Keratinocyte (primary cell): Measurements from ENCODE around the gene PTPRN2. TPM values are rescaled to one million over a fixed set of nuclear protein-coding genes. Genes with fewer than 3 reads are reported as not detected.

ENCODE experiments used
- DNase-seq: peaks from one replicate; pipeline ENCODE4 v3.0.0-alpha.2; 2011; ENCODE audit warnings: low read depth, missing footprints, low spot score
- FAIRE-seq: peaks from 2 replicates; lab custom pipeline; 2011; peaks lifted over from hg19 to GRCh38; lab: Jason Lieb, UNC
- H2AFZ ChIP-seq: 2 replicates; pipeline ENCODE4 v1.6.0; 2012; ENCODE audit warnings: low read length, control low read depth, inconsistent platforms; ENCODE audit not compliant: control insufficient read depth
- H3K27ac ChIP-seq: 2 replicates; pipeline ENCODE4 v1.5.1; 2011; ENCODE audit warnings: low read length; ENCODE audit not compliant: control insufficient read depth, insufficient read depth
- H3K27me3 ChIP-seq: 3 replicates; pipeline ENCODE4 v1.6.0; 2011; ENCODE audit warnings: low read length; ENCODE audit not compliant: control insufficient read depth, insufficient read depth; ENCODE audit errors: extremely low read depth
- H3K36me3 ChIP-seq, 2 experiments: 2 replicates in 1 of 2; 3 replicates in 1 of 2; pipeline ENCODE4 v1.5.1; 2011; ENCODE audit warnings: low read length in 2 of 2, mild to moderate bottlenecking in 1 of 2; ENCODE audit not compliant: control insufficient read depth in 2 of 2, insufficient read depth in 2 of 2; ENCODE audit errors: extremely low read depth in 1 of 2
- H3K4me1 ChIP-seq: 3 replicates; pipeline ENCODE4 v1.5.1; 2011; ENCODE audit warnings: low read length; ENCODE audit not compliant: control insufficient read depth, insufficient read depth; ENCODE audit errors: extremely low read depth
- H3K4me2 ChIP-seq: 3 replicates; pipeline ENCODE4 v1.6.0; 2011; ENCODE audit warnings: low read depth, low read length; ENCODE audit not compliant: control insufficient read depth, insufficient read depth; ENCODE audit errors: extremely low read depth
- H3K4me3 ChIP-seq, 3 experiments: fragments of 200-600 bp in 1 of 3; sonication (generic) in 1 of 3; 2 replicates in 2 of 3; 3 replicates in 1 of 3; pipeline ENCODE4 v1.5.1; 2011 to 2016; ENCODE audit warnings: low read length in 3 of 3, mild to moderate bottlenecking in 3 of 3, control low read depth in 2 of 3, inconsistent platforms in 1 of 3, low read depth in 1 of 3, mixed read lengths in 1 of 3, mixed run types in 1 of 3, moderate library complexity in 1 of 3; ENCODE audit not compliant: control insufficient read depth in 2 of 3, insufficient read depth in 2 of 3; ENCODE audit errors: extremely low read depth in 1 of 3
- H3K79me2 ChIP-seq: 2 replicates; pipeline ENCODE4 v1.6.0; 2012; ENCODE audit warnings: low read length; ENCODE audit not compliant: control insufficient read depth, insufficient read depth
- H3K9ac ChIP-seq: 3 replicates; pipeline ENCODE4 v1.6.0; 2011; ENCODE audit warnings: low read length; ENCODE audit not compliant: control insufficient read depth, insufficient read depth; ENCODE audit errors: extremely low read depth
- H3K9me1 ChIP-seq: 3 replicates; pipeline ENCODE4 v1.6.0; 2011; ENCODE audit warnings: low read length; ENCODE audit not compliant: control insufficient read depth, insufficient read depth; ENCODE audit errors: extremely low read depth
- H3K9me3 ChIP-seq: 2 replicates; pipeline ENCODE4 v1.5.1; 2012; ENCODE audit warnings: low read depth, low read length; ENCODE audit not compliant: control insufficient read depth
- H4K20me1 ChIP-seq: 3 replicates; pipeline ENCODE4 v1.6.0; 2011; ENCODE audit warnings: low read length; ENCODE audit not compliant: control insufficient read depth, insufficient read depth; ENCODE audit errors: extremely low read depth
- EZH2 ChIP-seq: IDR thresholded peaks from one replicate; pipeline ENCODE4 v1.6.1; 2012; ENCODE audit warnings: inconsistent platforms, mild to moderate bottlenecking, low read length, moderate library complexity
- dilution Hi-C: fragments of 300-500 bp; cut with MboI; formaldehyde crosslinking; loops from one replicate; pipeline ENCODE4 v1.7.0; 2020; ENCODE audit warnings: low sequenced_read_pairs; ENCODE audit not compliant: extremely low pct_ligation_motif_present
- polyA plus RNA-seq, 5 experiments: library from polyadenylated mRNA; depleted of rRNA in 3 of 5; stranded (reverse) in 3 of 5; stranded (forward) in 1 of 5; unstranded in 1 of 5; fragments of >200 nt; gene quantifications; 1 replicate in 1 of 5; 2 replicates in 3 of 5; 3 replicates in 1 of 5; pipeline versions ENCODE4 v1.2.1 to v1.2.3, GENCODE V29; 2011 to 2012; ENCODE audit warnings: missing spikeins in 2 of 5, low read depth in 1 of 5, low replicate concordance in 1 of 5
- TF ChIP-seq, protein P1 (sequence below), 3 experiments: IDR thresholded peaks in 1 of 3; conservative IDR thresholded peaks in 1 of 3; optimal IDR thresholded peaks in 1 of 3; 2 replicates in 2 of 3; 3 replicates in 1 of 3; pipeline versions ENCODE3 to v1.5.1; 2011; ENCODE audit warnings: low read length in 3 of 3, mild to moderate bottlenecking in 3 of 3, moderate library complexity in 2 of 3, control low read depth in 1 of 3, inconsistent platforms in 1 of 3; ENCODE audit not compliant: insufficient read depth in 2 of 3; ENCODE audit errors: extremely low read depth in 1 of 3

Gene PTPRN2
- polyA plus RNA-seq, 1 donor (not counting 4 experiments of a cell fraction or from before 2014, with no cell fraction given) = not detected

DNA sequence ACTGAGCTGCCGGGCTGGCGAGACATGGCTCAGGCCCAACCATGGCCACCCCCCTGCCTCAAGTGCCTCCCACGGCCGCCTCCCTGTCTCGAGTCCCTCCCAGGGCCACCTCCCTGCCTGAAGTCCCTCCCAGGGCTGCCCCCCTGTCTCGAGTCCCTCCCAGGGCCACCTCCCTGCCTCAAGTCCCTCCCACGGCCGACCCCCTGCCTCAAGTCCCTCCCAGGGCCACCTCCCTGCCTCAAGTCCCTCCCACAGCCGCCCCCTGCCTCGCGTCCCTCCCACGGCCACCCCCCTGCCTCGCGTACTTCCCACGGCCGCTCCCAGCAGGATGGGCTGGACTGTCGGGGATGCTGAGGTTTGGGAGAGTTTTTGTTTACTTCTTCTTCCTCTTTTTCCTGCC is 462.5 kb downstream of the PTPRN2 start:
- no peak overlapping the region for H3K4me3 ChIP-seq
- peaks cover 13% of the 10 kb centered on the region for H3K9me3 ChIP-seq
- H3K9ac ChIP-seq = no peak overlapping the region
- TF ChIP-seq, protein P1, sequence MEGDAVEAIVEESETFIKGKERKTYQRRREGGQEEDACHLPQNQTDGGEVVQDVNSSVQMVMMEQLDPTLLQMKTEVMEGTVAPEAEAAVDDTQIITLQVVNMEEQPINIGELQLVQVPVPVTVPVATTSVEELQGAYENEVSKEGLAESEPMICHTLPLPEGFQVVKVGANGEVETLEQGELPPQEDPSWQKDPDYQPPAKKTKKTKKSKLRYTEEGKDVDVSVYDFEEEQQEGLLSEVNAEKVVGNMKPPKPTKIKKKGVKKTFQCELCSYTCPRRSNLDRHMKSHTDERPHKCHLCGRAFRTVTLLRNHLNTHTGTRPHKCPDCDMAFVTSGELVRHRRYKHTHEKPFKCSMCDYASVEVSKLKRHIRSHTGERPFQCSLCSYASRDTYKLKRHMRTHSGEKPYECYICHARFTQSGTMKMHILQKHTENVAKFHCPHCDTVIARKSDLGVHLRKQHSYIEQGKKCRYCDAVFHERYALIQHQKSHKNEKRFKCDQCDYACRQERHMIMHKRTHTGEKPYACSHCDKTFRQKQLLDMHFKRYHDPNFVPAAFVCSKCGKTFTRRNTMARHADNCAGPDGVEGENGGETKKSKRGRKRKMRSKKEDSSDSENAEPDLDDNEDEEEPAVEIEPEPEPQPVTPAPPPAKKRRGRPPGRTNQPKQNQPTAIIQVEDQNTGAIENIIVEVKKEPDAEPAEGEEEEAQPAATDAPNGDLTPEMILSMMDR (optimal IDR thresholded peaks at IDR 0.05 in 1 of 3, IDR thresholded peaks at IDR 0.05 in 1 of 3, conservative IDR thresholded peaks at IDR 0.05 in 1 of 3; ENCODE audit: extremely low read depth in 1 of 3, insufficient read depth in 2 of 3, low read length in 3 of 3) = no peak
- TF ChIP-seq EZH2 = no peak
- H4K20me1 ChIP-seq = no peaks in the 10 kb centered on the region
- no peaks in the 10 kb centered on the region for H3K4me1 ChIP-seq
- DNase-seq (no peak), FAIRE-seq (no peak)
- H3K27ac ChIP-seq = no peak overlapping the region
- H3K27me3 ChIP-seq = no peaks in the 10 kb centered on the region
- no peaks in the 10 kb centered on the region for H3K36me3 ChIP-seq
- no peaks in the 10 kb centered on the region for H3K9me1 ChIP-seq
- no peaks in the 10 kb centered on the region for H3K79me2 ChIP-seq
- H3K4me2 ChIP-seq = no peak overlapping the region
- no peak overlapping the region for H2AFZ ChIP-seq
- dilution Hi-C loops = loop anchor here (25.0 kb wide), 1 partner anchor 112 kb away; no protein-coding TSS in a partner anchor

DNA sequence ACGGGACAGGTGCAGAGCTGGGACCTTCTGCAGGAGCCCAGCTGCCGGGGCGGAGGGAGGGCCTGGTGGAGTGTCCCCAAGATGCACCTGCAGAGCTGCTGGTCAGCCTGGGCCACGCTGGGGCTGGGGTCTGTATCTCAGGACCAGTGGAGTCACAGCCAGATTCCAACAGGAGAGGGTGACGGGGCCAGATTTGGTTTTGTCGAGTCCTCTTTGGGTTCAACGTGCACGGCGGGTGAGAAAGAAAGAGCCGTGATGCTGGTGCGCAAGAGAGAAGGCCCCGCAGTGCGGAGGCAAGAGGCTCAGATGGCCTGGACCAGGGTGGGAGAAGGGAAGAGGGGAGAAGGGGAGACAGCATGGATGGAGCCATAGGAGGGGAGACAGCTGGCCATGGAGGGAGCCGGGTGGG is 462.9 kb downstream of the PTPRN2 start:
- TF ChIP-seq EZH2 = no peak
- TF ChIP-seq, protein P1 (optimal IDR thresholded peaks at IDR 0.05 in 1 of 3, IDR thresholded peaks at IDR 0.05 in 1 of 3, conservative IDR thresholded peaks at IDR 0.05 in 1 of 3; ENCODE audit: extremely low read depth in 1 of 3, insufficient read depth in 2 of 3, low read length in 3 of 3) = no peak
- H3K9me1 ChIP-seq = no peaks in the 10 kb centered on the region
- dilution Hi-C loops = loop anchor here (25.0 kb wide), 1 partner anchor 113 kb away; no protein-coding TSS in a partner anchor
- peaks cover 13% of the 10 kb centered on the region for H3K9me3 ChIP-seq
- H3K4me2 ChIP-seq = no peak overlapping the region
- FAIRE-seq = no peak
- H3K27ac ChIP-seq = no peak overlapping the region
- H4K20me1 ChIP-seq = no peaks in the 10 kb centered on the region
- H3K4me1 ChIP-seq = no peaks in the 10 kb centered on the region
- no peaks in the 10 kb centered on the region for H3K36me3 ChIP-seq
- no peak overlapping the region for H3K9ac ChIP-seq
- H2AFZ ChIP-seq = no peak overlapping the region
- DNase-seq = no peak
- H3K79me2 ChIP-seq = no peaks in the 10 kb centered on the region
- no peak overlapping the region for H3K4me3 ChIP-seq
- H3K27me3 ChIP-seq = no peaks in the 10 kb centered on the region
